Prostate gland (tissue), 2 donors: ENCODE measurements around the gene KDM5D.

Experiments used
- CTCF ChIP-seq, 4 experiments: fragments of 200-600 bp in 2 of 4; fragments of 450-650 bp in 2 of 4; sonication (generic) in 2 of 4; IDR thresholded peaks; 1 replicate in 3 of 4; 2 replicates in 1 of 4; pipeline ENCODE4 v1.5.1; 2016 to 2019; ENCODE audit warnings: antibody characterized with exemption in 4 of 4, mild to moderate bottlenecking in 2 of 4, moderate library complexity in 2 of 4
- POLR2A ChIP-seq: fragments of 450-650 bp; IDR thresholded peaks from one replicate; pipeline ENCODE4 v1.6.1; 2016; ENCODE audit warnings: antibody characterized with exemption, mild to moderate bottlenecking

- TF ChIP-seq CTCF (IDR thresholded peaks at IDR 0.05) (no peak), POLR2A (no peak)
Observed at GRCh38 chrY:19713430-19713829, 31.1 kb downstream of the KDM5D start.
